SH-SY5Y (cell line): ENCODE data around the gene TUBB2A.

Experiments used
- GATA2 ChIP-seq: IDR thresholded peaks from 2 replicates; pipeline ENCODE4 v1.6.1; 2011; ENCODE audit warnings: mild to moderate bottlenecking, low read depth, low read length
- GATA3 ChIP-seq: IDR thresholded peaks from 2 replicates; pipeline ENCODE4 v1.6.1; 2011; ENCODE audit warnings: low read depth, mild to moderate bottlenecking, low read length, moderate library complexity

Gene TUBB2A

DNA sequence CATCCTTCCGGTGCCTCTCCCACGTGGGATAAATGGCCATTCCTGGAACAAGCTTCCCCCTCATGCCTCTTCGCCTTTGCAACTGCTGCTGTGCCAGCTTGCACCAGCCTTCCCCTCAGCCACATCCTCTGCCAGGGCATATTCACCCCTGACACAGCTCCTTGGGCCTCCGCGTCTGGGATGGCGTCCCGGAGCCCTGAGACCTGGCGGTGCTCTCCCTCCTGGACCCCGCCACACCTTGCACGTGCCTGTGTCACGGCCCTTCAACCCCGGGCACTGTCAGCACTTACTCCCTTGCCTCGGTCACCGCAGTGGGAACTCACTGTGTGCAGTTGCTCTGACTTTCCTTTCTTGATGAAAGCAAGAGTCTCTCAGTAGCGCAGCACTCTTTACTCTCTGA, 25.6 kb downstream of the TUBB2A start:
- TF ChIP-seq GATA3: no peak
- TF ChIP-seq GATA2: no peak

DNA sequence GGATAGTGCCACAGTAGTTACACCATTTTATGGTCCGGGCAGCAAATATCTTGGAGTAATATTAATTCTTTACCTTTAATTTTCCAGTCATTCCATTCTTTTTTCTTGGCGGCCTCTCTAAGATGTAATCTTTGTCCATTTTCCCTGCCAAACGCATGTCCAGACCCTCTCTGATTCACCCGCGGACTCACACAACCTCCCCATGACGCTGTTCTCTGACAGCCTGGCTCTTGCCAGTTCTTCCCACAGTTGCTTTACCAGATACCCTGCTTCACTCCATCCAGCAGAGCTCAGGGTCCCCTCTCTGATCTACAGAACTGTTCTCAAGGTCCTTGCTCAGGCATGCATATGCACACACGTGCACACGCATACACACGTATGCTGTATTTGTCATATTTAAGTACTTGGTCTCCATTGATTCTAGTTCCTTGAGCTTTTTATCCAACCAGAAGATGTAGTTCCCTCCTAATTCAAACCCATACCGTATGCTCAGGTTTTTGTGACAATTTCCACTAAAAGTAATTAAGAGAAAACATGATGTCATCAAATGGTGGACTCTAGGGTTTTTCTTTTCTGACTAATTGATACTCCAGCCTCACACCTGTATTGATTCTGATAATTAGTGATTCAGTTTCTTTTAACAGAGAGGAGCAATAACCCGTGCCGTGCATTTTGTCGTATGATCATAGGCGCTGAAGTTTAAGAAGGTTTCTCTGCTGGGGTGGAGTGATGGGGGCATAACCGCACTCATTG, 28.8 kb downstream of the TUBB2A start:
- no peak for TF ChIP-seq GATA2
- no peak for TF ChIP-seq GATA3

DNA sequence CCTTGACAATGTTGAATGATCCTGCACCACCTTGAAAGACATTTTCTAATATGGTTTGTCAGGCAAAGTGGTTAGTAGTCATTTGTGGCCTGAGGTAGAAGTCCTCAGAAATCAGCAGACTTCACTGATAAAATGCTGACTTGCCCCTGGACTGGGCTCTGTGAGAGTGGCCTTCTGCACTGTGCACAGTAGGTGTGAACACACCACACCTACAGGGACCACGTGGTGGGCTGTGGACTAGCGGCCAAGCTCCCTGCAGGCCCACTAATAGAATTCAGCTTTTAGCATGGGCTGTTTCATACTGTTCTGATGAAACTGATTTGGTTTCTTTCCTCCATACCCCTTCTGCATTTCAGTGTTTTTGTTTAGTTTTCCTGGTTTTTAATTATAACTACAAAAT, 31.5 kb downstream of the TUBB2A start:
- TF ChIP-seq GATA3 (no peak), GATA2 (no peak)

DNA sequence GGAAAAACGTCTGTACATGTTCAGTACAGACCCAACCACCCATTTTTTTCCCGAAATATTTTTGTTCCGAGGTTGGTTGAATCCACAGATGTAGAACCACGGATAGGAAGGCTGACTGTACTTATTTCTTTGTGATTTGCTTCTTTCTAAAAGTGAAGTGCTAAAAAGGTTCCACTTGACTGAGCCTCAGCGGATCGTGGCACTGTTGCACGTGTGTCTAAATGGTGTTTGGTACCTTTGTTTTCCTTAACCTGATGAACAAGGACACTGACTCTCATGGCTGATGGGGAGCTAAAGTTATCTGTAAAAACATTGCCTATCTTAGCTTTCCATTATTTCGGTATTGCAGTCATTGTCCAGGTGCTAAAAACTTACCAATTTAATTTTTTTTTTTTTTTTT, 32.7 kb downstream of the TUBB2A start:
- no peak for TF ChIP-seq GATA2
- TF ChIP-seq GATA3: no peak

DNA sequence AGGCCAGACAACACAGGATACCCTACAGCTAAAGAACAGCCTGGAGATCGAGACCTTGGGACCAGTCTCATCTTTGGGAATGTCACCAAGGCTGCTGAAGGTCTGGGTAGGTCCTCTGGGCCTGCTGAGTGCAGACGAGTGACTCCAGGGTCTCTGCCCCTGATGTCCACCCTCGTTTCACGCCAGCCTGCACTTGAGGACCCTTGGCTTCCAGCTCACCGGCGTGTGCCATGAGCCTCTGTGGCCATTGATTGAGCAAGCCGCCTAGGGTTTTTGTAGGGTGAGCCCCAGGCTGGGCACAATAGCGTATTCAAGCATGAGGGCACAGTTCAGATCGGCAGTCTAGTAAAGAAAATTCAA, 34.5 kb downstream of the TUBB2A start:
- no peak for TF ChIP-seq GATA3
- TF ChIP-seq GATA2: no peak

DNA sequence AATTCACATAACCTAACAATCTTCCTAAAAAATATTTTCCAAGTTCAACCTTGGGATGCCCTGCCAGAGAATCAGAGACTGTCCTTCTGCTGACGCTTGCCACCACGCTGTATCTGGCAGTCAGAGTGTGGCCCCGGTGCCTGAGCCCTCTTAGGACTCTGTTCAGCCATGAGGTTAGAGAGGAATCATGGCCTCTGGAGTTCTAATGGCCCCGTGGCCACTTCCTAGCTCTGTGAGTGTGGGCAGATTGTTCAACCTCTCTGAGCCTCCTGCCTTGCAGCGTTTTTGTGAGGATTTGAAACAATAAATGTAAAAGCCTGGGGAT, 36.6 kb downstream of the TUBB2A start:
- TF ChIP-seq GATA2 (no peak), GATA3 (no peak)

DNA sequence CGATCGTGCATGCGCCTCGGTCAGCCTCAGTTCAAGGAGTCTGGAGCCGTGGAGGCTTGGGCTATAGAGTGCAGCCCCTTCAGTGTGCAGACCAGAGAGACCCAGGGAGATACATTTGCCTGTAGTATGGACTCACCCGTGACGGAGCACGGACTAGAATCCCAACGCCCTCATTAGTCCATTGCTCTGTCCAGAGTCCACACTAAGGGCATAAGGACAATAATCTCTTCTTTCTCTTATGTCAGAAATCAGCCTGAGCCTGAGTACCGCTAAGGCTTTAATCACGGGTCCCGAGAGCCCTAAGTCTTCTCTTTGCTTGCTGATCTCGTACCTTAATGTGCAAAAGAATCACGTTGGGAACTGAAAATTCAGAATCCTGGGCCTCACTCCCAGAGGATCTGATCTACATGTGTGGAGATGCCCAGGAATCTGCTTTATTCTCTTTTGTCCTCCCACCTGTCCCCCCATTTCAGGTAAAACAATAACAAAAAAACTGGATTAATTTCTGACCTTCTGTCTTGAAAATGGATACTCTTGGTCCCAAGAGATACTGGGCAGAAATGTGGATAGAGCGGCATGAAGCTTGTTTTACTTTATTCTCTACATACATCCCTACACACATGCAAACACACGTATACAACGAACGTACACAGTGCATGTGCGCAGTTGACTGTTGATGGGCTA, 38.2 kb downstream of the TUBB2A start:
- TF ChIP-seq GATA3: no peak
- TF ChIP-seq GATA2: no peak

DNA sequence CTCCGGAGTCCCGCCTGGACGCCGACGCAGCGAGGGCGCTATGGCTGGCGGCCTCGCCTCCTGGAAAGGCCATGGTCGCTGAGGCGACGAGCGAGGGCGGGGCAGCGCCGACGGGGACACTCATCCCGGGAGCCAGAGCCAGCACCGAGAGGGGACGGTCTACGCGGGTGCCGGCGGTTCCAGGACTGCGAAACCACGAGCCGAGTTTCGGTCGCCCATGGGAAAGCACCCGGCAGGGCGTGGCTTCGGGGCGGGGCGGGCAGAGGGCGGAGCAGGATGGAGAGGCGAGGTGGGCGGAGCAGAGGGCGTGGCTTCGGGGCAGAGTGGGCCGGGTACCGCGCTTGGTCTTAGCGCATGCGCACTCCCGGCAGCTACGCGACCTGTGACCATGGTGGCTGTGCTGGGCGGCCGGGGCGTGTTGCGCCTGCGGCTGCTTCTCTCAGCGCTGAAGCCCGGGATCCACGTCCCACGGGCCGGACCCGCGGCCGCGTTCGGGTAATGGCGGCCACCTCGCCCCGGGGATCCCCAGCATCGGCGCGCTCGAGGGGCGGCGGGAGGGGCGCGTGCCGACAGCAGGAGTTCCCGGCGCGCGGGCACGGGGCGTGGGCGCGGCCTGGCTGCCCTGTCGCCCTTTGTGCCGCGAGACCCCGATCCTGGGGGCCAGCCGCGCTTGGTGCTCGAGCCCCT, 38.8 kb downstream of the TUBB2A start, which contains the start of gene BPHL:
TSS of gene BPHL (plus strand) at position 359 of the 687 bp plus-strand sequence. CDS start at position 389, 30 bp downstream.
- TF ChIP-seq GATA2 (no peak), GATA3 (no peak)

DNA sequence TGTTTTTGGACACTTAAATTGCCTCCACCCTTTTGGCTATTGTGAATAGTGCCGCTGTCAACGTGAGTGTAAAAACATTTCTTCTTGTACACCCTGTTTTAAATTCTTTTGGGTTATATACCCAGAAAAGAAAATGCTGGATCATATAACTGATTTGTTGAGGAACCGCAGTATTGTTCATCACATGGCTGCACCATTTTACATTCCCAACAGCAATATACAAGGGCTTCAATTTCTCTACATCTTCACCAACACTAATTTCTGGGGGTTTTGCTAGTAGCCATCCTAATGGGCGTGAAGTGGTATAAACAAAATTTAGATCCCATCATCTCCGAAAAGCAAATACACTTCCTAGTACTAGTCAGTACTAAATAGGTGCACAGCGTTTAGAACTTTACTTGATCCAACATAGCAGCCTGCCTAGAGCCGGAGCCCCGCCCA, 39.4 kb downstream of the TUBB2A start:
- TF ChIP-seq GATA2: no peak
- TF ChIP-seq GATA3: no peak

DNA sequence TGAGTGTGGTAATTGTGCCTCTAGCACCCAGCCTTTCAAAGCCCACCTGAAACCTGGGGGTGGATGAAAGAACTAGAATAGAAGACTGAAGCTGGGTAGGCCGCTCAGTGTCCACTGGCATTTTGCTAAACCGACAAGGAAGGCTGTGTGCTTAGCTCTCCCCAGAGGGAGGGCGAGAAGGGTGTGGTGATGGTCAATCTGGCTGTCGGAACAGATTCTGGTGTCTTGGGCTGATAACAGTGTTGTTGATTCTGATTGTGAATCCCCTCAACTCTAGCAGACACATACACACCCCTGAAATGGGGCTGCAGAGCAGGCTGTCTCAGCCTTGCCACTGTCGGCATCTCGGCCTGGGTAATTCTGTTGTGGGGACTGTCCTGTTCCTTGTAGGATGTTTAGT, 43.0 kb downstream of the TUBB2A start:
- no peak for TF ChIP-seq GATA2
- TF ChIP-seq GATA3: no peak

DNA sequence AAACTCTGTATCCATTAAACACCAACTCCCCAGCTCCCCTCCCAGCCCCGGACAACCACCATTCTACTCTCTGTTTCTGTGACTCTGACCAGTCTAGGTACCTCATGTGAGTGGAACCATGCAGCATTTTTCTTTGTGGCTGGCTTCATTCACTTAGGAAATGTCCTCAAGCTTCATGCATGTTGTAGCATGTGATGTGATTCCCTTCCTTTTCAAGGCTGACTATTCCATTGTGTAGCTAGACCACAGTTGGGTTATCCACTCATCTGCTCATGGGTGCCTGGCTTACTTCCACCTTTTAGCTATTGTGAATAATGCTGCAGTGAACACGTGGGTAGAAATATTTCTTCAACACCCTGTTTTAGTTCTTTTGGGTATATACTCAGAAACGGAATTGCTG, 47.6 kb downstream of the TUBB2A start:
- TF ChIP-seq GATA3: no peak
- no peak for TF ChIP-seq GATA2

DNA sequence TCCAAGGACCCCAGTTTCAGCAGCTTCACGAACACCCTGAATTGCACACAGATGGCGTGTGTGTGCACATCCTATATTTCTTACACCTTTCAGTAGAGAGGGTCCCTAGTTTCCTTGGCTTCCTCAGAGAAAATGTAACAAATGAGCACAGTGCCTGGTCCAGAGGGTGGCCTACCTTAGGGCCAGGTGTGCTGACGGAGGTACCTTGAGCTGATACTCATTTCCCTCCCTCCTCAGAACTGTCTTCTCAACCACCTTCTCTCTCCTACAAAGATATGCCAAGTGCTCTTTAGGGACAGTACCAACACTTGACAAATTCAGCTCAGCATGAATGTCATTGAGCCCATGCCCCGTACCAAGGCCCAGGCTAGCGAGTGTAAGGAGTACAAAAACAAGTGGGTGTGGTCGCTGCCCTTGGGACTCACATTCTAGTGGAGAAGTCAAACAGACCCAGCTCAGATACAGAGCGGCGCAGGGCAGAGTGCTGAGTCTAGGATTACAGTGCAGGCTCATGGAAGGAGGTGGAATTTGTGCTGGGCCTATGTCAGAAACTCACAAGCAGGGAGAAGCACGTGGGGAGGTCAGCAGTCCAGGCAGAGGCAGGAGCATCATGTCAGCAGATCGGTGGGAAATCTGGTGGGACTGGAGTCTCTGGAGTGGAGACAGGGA, 48.5 kb downstream of the TUBB2A start:
- TF ChIP-seq GATA3: no peak
- TF ChIP-seq GATA2: no peak
